Right cardiac atrium (tissue), 5 donors: ENCODE results near the gene SOCS1. TPM values are rescaled to one million over a fixed set of nuclear protein-coding genes. Genes with fewer than 3 reads are reported as not detected.

Experiments used
- ATAC-seq, 2 donors: fragments of 200-7000 bp; cut with Tn5 transposase; one replicate each; pipeline versions ENCODE4 v1.8.0 to v1.9.1; 2020; ENCODE audit warnings: moderate library complexity in 2 of 2, mild to moderate bottlenecking in 1 of 2
- DNase-seq, 3 donors: peaks; one replicate each; pipeline ENCODE4 v3.0.0-alpha.2; 2020
- H3K27ac ChIP-seq: one replicate; pipeline ENCODE4 v1.5.1; 2013; ENCODE audit warnings: mild to moderate bottlenecking, low read length, control low read depth, moderate library complexity
- H3K27me3 ChIP-seq: one replicate; pipeline ENCODE4 v1.6.1; 2013; ENCODE audit not compliant: control insufficient read depth, insufficient read depth
- H3K4me1 ChIP-seq: one replicate; pipeline ENCODE4 v1.6.1; 2013; ENCODE audit warnings: low read length; ENCODE audit not compliant: control insufficient read depth, insufficient read depth
- H3K4me3 ChIP-seq: one replicate; pipeline ENCODE4 v1.5.1; 2013; ENCODE audit warnings: low read length, control low read depth
- H3K9me3 ChIP-seq: one replicate; pipeline ENCODE4 v1.6.1; 2013; ENCODE audit warnings: low read length; ENCODE audit not compliant: control insufficient read depth
- WGBS: extraction: QIAGEN DNeasy Blood & Tissue Kit; methylation state at CpG from one replicate; pipeline ENCODE4 v1.1.7; 2013; 5-methylcytosine and 5-hydroxymethylcytosine counted together
- intact Hi-C, 4 donors: fragments of 100-400 bp; cut with DNase I; formaldehyde crosslinking; loops; one replicate each; pipeline versions ENCODE4 v1.11.0 to v1.14.0; 2022 to 2023
- polyA plus RNA-seq: library from polyadenylated mRNA; stranded (reverse); fragments of 200-250 nt; gene quantifications from one replicate; pipeline ENCODE4 v1.2.3, GENCODE V29; 2013
- total RNA-seq, 4 donors: library from RNA; stranded (reverse); fragmentation: NEBNext Ultra II Directional; extraction: Animal tissue kit (Norgen Biotek cat#: 25700); gene quantifications; one replicate each; pipeline ENCODE4 v1.2.1, GENCODE V29; 2021
- donor health status: healthy with polysubstance abuse.
- donor health status: DM: no; HTN: yes; CAD: no.
- donor health status: DM: no; HTN: no; CAD: no.
- donor health status: DM: no; HTN: yes; CAD: no; lungs with severe emphysema.
- donor health status: DM: yes; HTN: yes; CAD: no.

The SOCS1 gene
- total and polyA plus RNA-seq, 5 donors: 0.96 to 5.5 (median 2.1) TPM

- H3K9me3 ChIP-seq: no peaks in the 10 kb centered on the region
- ATAC-seq: no peak
- WGBS: 74% methylated on average over 30 of the region's 30 CpGs
- H3K4me1 ChIP-seq: no peaks in the 10 kb centered on the region
- intact Hi-C loops: loop anchor here in 1 of 4 donors (10.0 kb wide), 1 partner anchor 82 kb away; no protein-coding TSS in a partner anchor
- DNase-seq: no peak
- H3K27ac ChIP-seq: no peak within 1 kb of the TSS
- no peaks in the 10 kb centered on the region for H3K27me3 ChIP-seq
- no peak within 1 kb of the TSS for H3K4me3 ChIP-seq
Observed at GRCh38 chr16:11272921-11273720, 17.1 kb upstream of the SOCS1 start, which contains the start of gene PRM3. Gene PRM3 (minus strand): TSS chr16:11273629. CDS start chr16:11273595, 34 bp downstream.

GRCh38 chr16:11272484-11272883 lies 16.5 kb upstream of the SOCS1 start:
- ATAC-seq (no peak), DNase-seq (no peak)
- H3K9me3 ChIP-seq: no peaks in the 10 kb centered on the region
- intact Hi-C loops: loop anchor here in 1 of 4 donors (10.0 kb wide), 1 partner anchor 82 kb away; no protein-coding TSS in a partner anchor
- no peak overlapping the region for H3K27ac ChIP-seq
- no peaks in the 10 kb centered on the region for H3K4me1 ChIP-seq
- WGBS: 88% methylated on average over 6 of the region's 6 CpGs
- no peak overlapping the region for H3K4me3 ChIP-seq
- H3K27me3 ChIP-seq: no peaks in the 10 kb centered on the region

GRCh38 chr16:11271610-11272009 lies 15.6 kb upstream of the SOCS1 start:
- no peaks in the 10 kb centered on the region for H3K4me1 ChIP-seq
- H3K27ac ChIP-seq: no peak overlapping the region
- 95% methylated on average over 10 of the region's 10 CpGs for WGBS
- DNase-seq (no peak), ATAC-seq (no peak)
- intact Hi-C loops: loop anchor here in 1 of 4 donors (10.0 kb wide), 1 partner anchor 83 kb away; no protein-coding TSS in a partner anchor
- H3K27me3 ChIP-seq: no peaks in the 10 kb centered on the region
- no peaks in the 10 kb centered on the region for H3K9me3 ChIP-seq
- H3K4me3 ChIP-seq: no peak overlapping the region

- H3K27ac ChIP-seq: no peak overlapping the region
- no peak for ATAC-seq
- H3K9me3 ChIP-seq: no peaks in the 10 kb centered on the region
- 93% methylated on average over 2 of the region's 2 CpGs for WGBS
- H3K4me1 ChIP-seq: no peaks in the 10 kb centered on the region
- no peaks in the 10 kb centered on the region for H3K27me3 ChIP-seq
- H3K4me3 ChIP-seq: no peak overlapping the region
- intact Hi-C loops: loop anchor here in 1 of 4 donors (10.0 kb wide), 1 partner anchor 84 kb away; no protein-coding TSS in a partner anchor
- DNase-seq: no peak
Observed at GRCh38 chr16:11270602-11271162, 14.7 kb upstream of the SOCS1 start.

GRCh38 chr16:11268921-11269375 lies 12.9 kb upstream of the SOCS1 start, which contains the start of gene TNP2:
Gene TNP2 (minus strand): TSS chr16:11269325. CDS start chr16:11269262, 63 bp downstream.
- WGBS: 94% methylated on average over 11 of the region's 11 CpGs
- intact Hi-C loops: no loop called here
- ATAC-seq (no peak), DNase-seq (no peak)
- Histone ChIP-seq H3K27me3 (no peaks in the 10 kb centered on the region), H3K4me3 (no peak within 1 kb of the TSS), H3K9me3 (no peaks in the 10 kb centered on the region), H3K4me1 (no peaks in the 10 kb centered on the region), H3K27ac (no peak within 1 kb of the TSS)

GRCh38 chr16:11265124-11265523 lies 9.1 kb upstream of the SOCS1 start:
- H3K9me3 ChIP-seq: no peaks in the 10 kb centered on the region
- H3K4me1 ChIP-seq: no peaks in the 10 kb centered on the region
- no peak overlapping the region for H3K4me3 ChIP-seq
- DNase-seq (no peak), ATAC-seq (no peak)
- no peaks in the 10 kb centered on the region for H3K27me3 ChIP-seq
- H3K27ac ChIP-seq: peak overlapping the region; percentile 34
- 84% methylated on average over 7 of the region's 7 CpGs for WGBS
- intact Hi-C loops: no loop called here

- ATAC-seq: no peak
- Histone ChIP-seq H3K4me3 (no peak overlapping the region), H3K27ac (no peak overlapping the region), H3K4me1 (no peaks in the 10 kb centered on the region), H3K9me3 (no peaks in the 10 kb centered on the region), H3K27me3 (no peaks in the 10 kb centered on the region)
- no peak for DNase-seq
- WGBS: 84% methylated on average over 9 of the region's 9 CpGs
- intact Hi-C loops: no loop called here
Observed at GRCh38 chr16:11264155-11264832, 8.3 kb upstream of the SOCS1 start.

- H3K4me3 ChIP-seq: no peak overlapping the region
- intact Hi-C loops: no loop called here
- DNase-seq (no peak), ATAC-seq (no peak)
- H3K4me1 ChIP-seq: peaks cover 4% of the 10 kb centered on the region
- H3K27me3 ChIP-seq: no peaks in the 10 kb centered on the region
- 62% methylated on average over 4 of the region's 4 CpGs for WGBS
- H3K9me3 ChIP-seq: no peaks in the 10 kb centered on the region
- no peak overlapping the region for H3K27ac ChIP-seq
Observed at GRCh38 chr16:11263737-11264136, 7.7 kb upstream of the SOCS1 start.

GRCh38 chr16:11262915-11263314 lies 6.9 kb upstream of the SOCS1 start:
- Histone ChIP-seq H3K4me1 (peaks cover 4% of the 10 kb centered on the region), H3K9me3 (no peaks in the 10 kb centered on the region), H3K4me3 (no peak overlapping the region), H3K27me3 (no peaks in the 10 kb centered on the region), H3K27ac (no peak overlapping the region)
- ATAC-seq: no peak
- WGBS: 90% methylated on average over 8 of the region's 8 CpGs
- no peak for DNase-seq
- intact Hi-C loops: no loop called here

- WGBS: 67% methylated on average over 3 of the region's 3 CpGs
- intact Hi-C loops: no loop called here
- ATAC-seq: no peak
Observed at GRCh38 chr16:11260596-11260966, 4.6 kb upstream of the SOCS1 start.

More at GRCh38 chr16:11260596-11260966, 4.6 kb upstream of the SOCS1 start:
- Histone ChIP-seq H3K9me3 (no peaks in the 10 kb centered on the region), H3K4me1 (peaks cover 4% of the 10 kb centered on the region), H3K27ac (no peak overlapping the region), H3K27me3 (no peaks in the 10 kb centered on the region), H3K4me3 (no peak overlapping the region)
- DNase-seq: no peak
